Measurements from ENCODE around the gene ECD.

DNA sequence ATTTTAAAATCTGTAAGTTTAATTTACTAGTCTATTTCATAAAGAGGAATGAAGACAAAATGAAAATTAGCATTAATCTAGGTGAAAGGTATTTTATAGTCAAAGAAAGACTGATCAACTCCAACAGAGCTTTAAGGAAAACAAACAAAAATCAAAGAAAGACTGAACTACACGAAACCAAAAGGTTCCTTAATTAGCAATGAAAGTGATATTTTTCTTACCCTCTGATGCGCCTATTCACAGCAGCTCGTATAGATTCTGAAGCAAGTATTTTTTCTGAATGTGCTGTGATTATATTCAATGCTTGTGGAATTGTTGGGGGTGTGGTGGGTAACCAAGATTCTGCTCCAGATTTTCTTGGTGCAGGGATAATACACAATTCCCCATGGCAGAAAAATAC lies 11.8 kb downstream of the ECD start:
- TF ChIP-seq, protein P1, sequence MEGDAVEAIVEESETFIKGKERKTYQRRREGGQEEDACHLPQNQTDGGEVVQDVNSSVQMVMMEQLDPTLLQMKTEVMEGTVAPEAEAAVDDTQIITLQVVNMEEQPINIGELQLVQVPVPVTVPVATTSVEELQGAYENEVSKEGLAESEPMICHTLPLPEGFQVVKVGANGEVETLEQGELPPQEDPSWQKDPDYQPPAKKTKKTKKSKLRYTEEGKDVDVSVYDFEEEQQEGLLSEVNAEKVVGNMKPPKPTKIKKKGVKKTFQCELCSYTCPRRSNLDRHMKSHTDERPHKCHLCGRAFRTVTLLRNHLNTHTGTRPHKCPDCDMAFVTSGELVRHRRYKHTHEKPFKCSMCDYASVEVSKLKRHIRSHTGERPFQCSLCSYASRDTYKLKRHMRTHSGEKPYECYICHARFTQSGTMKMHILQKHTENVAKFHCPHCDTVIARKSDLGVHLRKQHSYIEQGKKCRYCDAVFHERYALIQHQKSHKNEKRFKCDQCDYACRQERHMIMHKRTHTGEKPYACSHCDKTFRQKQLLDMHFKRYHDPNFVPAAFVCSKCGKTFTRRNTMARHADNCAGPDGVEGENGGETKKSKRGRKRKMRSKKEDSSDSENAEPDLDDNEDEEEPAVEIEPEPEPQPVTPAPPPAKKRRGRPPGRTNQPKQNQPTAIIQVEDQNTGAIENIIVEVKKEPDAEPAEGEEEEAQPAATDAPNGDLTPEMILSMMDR (IDR thresholded peaks at IDR 0.05), result no peak
- no peak for TF ChIP-seq POLR2AphosphoS5 (IDR thresholded peaks at IDR 0.05)
